Activated CD4-positive, alpha-beta T cell treated with anti-CD3 and anti-CD28 coated beads, Interleukin-2, amount 50 U/mL, for 16 hours (primary cell): Measurements from ENCODE around the gene EML1.

Source experiments
- DNase-seq: peaks from one replicate; pipeline ENCODE4 v3.0.0-alpha.2; 2020

Gene EML1

GRCh38 chr14:99876406-99876805 is 83.2 kb downstream of the EML1 start:
- no peak for DNase-seq

DNA sequence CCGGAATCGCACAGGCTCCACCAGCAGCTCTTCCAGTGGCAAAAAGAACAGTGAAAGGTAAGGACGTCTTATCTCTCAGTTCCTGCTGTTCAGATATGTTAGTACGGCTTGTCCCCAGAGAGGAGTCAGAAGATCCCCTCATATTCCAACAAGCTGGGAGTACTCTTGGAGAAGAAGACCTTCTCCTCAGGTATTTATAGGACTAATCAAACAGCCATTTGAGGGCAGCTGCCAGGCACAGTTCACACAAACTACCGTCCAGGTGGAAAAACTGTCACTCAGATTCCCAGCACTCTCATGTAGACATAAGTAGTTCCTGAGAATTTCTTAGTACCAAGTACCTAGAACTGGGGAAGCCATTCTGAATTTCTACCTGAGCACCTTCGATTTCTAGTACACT is 85.3 kb downstream of the EML1 start:
- DNase-seq = no peak

- DNase-seq = no peak
These were observed 86.4 kb downstream of the EML1 start for GRCh38 chr14:99879401-99880295.

DNA sequence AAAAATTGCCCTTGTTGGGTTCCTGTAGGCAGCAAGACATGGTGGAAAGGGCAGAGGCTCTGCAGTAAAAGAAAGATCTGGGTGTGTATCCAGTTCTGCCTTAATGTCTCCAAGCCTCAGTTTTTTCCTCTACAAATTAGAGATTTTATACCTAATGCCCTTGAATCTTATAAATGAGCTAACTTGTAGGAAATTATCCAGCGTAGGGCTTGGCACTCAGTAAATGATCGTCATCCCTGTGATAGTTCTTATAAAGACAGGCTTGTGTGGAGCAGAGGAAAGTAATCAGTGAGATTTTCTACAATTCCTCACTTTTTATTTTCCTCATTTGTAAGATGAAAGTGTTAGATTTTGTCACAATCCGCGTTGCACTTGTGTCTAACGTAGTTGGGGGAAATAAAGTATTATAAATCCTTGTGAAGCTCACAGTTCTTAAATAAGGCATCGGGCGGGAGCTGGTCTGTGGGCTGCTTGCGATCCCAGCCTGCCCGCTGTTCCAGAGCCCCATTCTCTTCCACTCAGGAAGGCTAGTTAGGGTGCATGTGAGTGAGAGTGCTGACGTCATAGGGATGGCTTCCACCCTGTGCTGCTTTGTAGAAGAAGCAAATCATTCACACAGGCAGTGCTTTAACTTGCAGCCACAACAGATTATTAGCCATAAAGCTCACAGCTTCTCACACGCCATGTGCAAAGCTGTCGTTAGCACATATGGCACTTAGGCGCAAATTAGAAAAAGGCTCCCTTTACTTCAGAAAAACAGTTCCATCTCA is 87.6 kb downstream of the EML1 start:
- no peak for DNase-seq

GRCh38 chr14:99883866-99884650 is 90.8 kb downstream of the EML1 start:
- no peak for DNase-seq

DNA sequence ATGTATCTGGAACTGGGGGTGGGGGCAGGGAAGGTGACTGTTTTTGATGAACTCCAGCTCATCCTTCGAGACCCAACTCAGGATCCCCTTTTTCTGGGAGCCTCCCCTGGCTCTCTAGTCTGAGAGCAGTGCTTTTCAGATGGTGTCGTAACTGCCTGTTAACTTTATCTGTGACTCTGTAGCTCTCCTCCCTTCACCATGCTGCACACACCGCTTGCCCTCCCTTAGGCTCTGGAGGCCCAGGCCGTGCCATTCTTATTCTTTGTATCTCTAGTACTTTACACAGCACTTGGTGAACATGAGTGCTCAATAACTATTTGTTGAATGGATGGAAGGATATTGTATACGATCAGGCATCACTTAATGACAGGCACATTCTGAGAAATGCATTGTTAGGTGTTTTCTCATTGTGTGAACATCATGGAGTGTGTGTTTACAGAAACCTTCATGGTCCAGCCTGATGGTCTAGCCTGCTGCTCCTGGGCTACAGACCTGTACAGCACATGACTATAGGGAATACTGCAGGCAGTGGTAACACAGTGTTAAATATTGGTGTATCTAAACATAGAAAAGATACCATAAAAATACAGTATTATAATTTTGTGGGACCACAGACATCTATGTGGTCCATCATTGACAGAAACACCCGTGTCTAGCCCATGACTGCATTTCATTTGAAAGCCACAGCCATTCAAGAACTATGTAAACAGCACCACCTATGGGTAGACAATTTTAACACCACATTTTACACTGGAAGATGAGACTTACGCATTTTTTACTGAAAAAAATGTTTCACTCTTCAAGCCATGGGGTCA is 91.8 kb downstream of the EML1 start:
- DNase-seq = peak; percentile 61

GRCh38 chr14:99885649-99885958 is 92.4 kb downstream of the EML1 start:
- no peak for DNase-seq

DNA sequence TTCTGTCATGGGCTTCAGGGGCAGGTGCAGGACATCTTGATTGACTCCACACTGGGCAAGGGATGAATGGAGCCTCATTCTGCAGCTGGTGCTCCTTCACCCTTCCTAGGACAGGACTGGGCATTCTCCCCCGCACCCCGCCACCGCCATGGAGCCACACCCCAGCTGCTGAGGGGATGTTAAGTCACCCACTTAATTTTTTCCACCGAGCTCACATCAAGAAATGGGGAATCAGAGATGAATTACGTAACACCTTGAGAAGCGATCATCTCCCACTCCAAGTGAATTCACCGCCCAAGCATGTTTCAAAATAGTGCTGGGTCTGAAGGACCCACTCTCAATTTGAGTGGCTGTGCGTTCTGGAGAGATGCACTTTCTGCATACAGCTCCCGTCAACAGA is 94.2 kb downstream of the EML1 start:
- no peak for DNase-seq

DNA sequence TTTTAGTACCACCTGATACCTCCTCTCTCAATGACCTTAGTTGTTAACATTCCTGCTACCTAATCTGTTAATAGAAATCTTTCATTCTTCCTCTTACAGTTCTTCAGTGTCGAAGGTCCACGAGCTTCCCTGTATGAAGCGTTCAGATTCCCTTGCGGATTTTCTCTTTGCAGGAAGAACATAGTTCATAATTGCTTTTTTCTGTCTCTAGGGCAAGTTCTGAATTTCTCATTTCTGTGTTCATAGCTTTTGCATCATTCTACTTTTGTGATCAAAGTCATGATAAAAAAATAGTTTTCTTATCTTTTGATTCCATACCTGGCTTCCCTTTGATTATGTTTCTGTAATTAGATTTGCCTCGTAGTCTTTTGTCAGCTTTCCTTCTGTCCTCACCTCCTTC is 94.9 kb downstream of the EML1 start:
- no peak for DNase-seq

- no peak for DNase-seq
These were observed 96.1 kb downstream of the EML1 start for GRCh38 chr14:99889268-99889667.

DNA sequence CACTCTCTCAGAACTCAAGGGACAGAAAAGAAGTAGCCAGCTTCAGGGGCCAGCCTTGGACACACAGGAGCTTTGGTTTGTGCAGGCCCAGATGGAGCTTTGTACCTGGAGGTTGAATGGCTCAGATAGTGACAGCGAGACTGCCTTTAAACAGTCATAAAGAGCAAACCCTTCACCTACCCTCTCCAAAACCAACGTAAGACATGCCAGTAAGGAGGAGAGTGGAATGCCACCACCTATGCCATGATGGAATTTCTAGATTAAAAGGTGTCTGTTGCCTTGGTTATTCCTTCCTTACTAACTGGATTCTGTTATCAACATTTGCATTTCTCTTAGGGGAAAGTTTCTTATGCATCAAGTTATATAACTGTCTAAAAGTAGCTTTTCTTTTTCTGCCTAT is 98.1 kb downstream of the EML1 start:
- no peak for DNase-seq

DNA sequence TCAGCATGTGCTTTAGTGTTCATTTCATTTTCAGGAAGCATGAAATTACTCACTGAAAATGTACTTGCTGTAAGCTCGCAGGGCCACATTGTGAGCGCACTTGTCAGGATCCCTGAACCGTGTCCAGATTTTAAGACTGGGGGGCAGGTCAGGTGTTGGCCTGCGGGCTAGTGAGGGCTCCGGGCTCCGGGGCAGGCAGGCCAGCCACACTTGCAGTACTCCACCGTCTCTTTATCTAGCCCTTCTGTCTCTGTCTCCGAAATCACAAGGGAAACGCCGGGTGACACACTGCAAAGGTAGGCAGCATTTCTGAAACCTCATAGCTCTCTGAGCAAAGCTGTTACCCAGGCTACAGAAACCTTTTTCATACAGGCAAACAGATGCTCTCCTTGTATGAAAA is 98.7 kb downstream of the EML1 start:
- DNase-seq = peak; percentile 6

DNA sequence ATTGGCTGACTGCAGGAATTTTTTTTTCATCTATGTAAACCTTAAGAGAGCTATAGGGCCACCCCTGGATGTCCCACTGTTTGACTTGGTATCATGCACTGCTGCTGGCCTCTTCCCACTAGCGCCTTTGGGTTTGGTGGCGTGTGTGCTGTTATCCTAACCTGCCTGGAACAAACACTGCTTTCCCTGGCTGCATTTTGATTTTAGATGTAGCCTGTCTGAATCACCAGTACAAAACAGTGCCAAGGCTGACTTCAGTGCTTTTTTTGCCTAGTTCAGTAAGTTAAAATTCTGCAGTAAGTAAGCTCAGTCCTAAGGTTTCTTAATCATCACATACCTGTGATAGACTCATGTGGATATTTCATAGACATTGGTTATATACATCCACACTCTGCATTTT is 99.2 kb downstream of the EML1 start:
- DNase-seq = no peak

DNA sequence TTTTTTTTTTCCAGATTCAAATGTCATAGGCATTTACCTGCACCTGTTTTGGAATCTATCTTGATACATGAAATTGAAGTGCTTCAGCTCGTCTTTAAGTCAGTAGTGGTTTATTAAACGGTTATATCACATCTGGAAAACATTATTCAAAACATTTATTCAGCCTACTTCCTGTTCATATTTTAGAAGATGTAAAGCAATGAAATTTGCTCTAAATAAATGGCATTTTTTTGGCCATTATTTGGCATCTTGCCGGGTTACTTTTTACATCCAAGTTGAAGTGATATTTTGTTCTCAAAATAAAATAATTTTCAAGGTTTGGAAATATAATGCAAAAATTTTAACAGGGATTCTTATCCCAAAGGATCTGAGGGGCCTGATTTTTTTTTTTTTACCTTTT is 103.1 kb downstream of the EML1 start:
- DNase-seq = no peak

GRCh38 chr14:99899578-99900178 is 106.5 kb downstream of the EML1 start:
- no peak for DNase-seq

GRCh38 chr14:99902925-99903324 is 109.7 kb downstream of the EML1 start:
- no peak for DNase-seq

DNA sequence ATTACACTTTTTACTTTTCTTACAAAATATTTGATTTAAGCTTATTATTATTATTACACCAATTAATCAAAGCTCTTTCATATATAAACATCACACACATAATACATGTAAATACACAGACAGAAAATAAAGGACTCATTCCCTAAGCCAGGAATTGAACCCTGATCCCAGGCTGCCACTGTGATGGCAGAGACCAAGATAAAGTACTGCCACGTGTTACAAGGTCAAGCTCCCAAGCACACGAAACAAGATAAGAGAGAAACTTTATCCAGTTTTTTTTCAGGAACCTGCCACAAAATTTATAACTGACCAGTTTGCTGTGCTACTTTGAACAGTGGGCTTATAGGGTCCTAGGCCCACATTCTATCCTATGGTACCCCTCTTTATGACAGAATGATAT is 111.3 kb downstream of the EML1 start:
- DNase-seq = no peak

DNA sequence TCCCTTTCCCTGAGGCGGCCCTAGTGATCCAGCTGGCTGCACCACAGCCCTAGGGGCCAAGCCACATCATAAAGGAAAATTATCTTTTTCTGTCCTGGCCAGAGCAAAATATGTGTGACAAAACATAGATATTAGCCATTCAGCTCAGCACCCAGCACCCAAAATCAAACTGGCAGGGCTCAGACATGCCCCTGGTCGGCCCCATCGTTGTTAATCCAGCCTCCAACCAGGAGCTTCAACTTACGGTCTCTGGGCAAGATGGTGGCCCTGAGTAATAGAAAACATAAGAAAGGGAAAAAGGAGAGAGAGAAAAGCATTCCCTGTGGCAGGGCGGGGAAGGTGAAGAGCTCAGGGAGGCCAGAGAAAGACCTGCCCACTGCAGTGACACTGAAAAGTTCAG is 111.9 kb downstream of the EML1 start:
- no peak for DNase-seq

- DNase-seq = no peak
These were observed 114.8 kb downstream of the EML1 start for GRCh38 chr14:99907761-99908652.

- no peak for DNase-seq
These were observed 115.5 kb downstream of the EML1 start for GRCh38 chr14:99908653-99909250.
